ENCODE measurements around the gene MINDY4. TPM values are rescaled to one million over a fixed set of nuclear protein-coding genes. Genes with fewer than 3 reads are reported as not detected.

The MINDY4 gene
- total and polyA plus RNA-seq, 7 experiments from 2014 or later, result 0.41 to 1.5 (median 0.91) TPM

DNA sequence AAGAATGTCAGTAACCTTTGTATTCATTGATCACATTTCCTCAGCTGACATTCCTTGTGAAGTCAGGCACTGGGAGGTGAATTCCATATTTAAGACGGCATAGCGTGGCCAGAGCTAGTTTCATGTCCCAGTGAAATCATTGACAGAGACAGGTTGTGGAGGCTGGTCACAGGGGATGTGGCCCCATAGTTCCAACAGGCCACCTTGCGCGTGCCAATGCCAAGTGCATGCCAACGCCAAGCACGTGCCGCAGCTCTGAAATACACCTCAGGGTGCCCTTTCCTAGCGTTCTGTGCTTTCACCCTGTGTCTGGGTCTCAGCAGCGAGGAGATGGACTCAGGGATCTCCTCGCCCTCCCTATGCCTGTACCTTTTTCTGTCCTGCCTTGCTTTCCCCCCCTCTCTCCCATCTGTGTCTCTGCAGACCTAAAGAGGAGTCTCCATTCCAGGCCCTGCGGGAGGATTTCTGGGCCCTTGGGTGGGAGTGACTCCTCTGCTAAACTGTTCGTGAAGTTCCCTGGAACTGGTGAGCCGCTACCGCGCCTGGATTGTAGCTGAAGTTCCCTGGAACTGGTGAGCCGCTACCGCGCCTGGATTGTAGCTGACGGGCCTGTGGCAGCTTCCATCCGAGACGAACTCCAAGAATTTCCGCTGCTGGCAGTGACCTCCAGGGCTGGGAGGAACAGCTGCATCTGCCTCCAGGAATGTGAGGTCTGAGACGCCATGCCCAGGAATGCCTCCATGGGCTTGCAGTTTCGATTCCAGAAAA lies 160.1 kb downstream of the MINDY4 start:
- Histone ChIP-seq H3K4me1 (ENCODE audit: control insufficient read depth in 2 of 2, insufficient read depth in 2 of 2, low read length in 2 of 2) (no peaks in the 10 kb centered on the region), H3K4me3 (ENCODE audit: low read length) (no peak overlapping the region), H3K36me3 (ENCODE audit: control insufficient read depth in 2 of 3, insufficient read depth in 3 of 3, low read length in 3 of 3) (no peaks in the 10 kb centered on the region), H3K27me3 (ENCODE audit: control insufficient read depth in 2 of 2, insufficient read depth in 2 of 2, low read length in 2 of 2) (no peaks in the 10 kb centered on the region), H3K9me3 (ENCODE audit: control insufficient read depth in 2 of 3, low read length in 3 of 3) (no peaks in the 10 kb centered on the region), H3K27ac (ENCODE audit: low read depth, low read length) (no peak overlapping the region)
- no peak overlapping the region for H3K4me3 Mint-ChIP-seq
- H3K27me3 Mint-ChIP-seq, result peaks cover 0 to 5% (median 0%) of the 10 kb centered on the region in 5 donors
- H3K4me1 Mint-ChIP-seq, result no peaks in the 10 kb centered on the region
- ChIA-PET POLR2A (no interaction called here), CTCF (no interaction called here)
- intact Hi-C loops (cut with micrococcal nuclease), result no loop called here
- no peak overlapping the region for H3K27ac Mint-ChIP-seq
- H3K9me3 Mint-ChIP-seq, result peaks cover 0 to 8% (median 3%) of the 10 kb centered on the region in 11 donors
- ATAC-seq (no peak), DNase-seq (no peak)
- no peaks in the 10 kb centered on the region for H3K36me3 Mint-ChIP-seq

- H3K36me3 ChIP-seq (ENCODE audit: control insufficient read depth in 2 of 3, insufficient read depth in 3 of 3, low read length in 3 of 3), result no peaks in the 10 kb centered on the region
- H3K4me3 ChIP-seq (ENCODE audit: low read length), result no peak overlapping the region
- no peaks in the 10 kb centered on the region for H3K4me1 ChIP-seq (ENCODE audit: control insufficient read depth in 2 of 2, insufficient read depth in 2 of 2, low read length in 2 of 2)
- peaks cover 0 to 8% (median 3%) of the 10 kb centered on the region in 11 donors for H3K9me3 Mint-ChIP-seq
- CTCF ChIA-PET, result no interaction called here
- no peaks in the 10 kb centered on the region for H3K4me1 Mint-ChIP-seq
- no peak overlapping the region for H3K4me3 Mint-ChIP-seq
- POLR2A ChIA-PET, result no interaction called here
- H3K27me3 ChIP-seq (ENCODE audit: control insufficient read depth in 2 of 2, insufficient read depth in 2 of 2, low read length in 2 of 2), result no peaks in the 10 kb centered on the region
- ATAC-seq, result no peak
- DNase-seq, result no peak
- H3K36me3 Mint-ChIP-seq, result no peaks in the 10 kb centered on the region
- H3K27ac Mint-ChIP-seq, result no peak overlapping the region
- H3K27ac ChIP-seq (ENCODE audit: low read depth, low read length), result no peak overlapping the region
- peaks cover 0 to 5% (median 3%) of the 10 kb centered on the region in 5 donors for H3K27me3 Mint-ChIP-seq
- intact Hi-C loops (cut with micrococcal nuclease), result no loop called here
- no peaks in the 10 kb centered on the region for H3K9me3 ChIP-seq (ENCODE audit: control insufficient read depth in 2 of 3, low read length in 3 of 3)
Measured at GRCh38 chr7:30931929-30932540, 160.8 kb downstream of the MINDY4 start.

GRCh38 chr7:30932562-30932961 lies 161.3 kb downstream of the MINDY4 start:
- no peak overlapping the region for H3K4me3 Mint-ChIP-seq
- ATAC-seq (no peak), DNase-seq (no peak)
- Histone ChIP-seq H3K9me3 (ENCODE audit: control insufficient read depth in 2 of 3, low read length in 3 of 3) (no peaks in the 10 kb centered on the region), H3K4me3 (ENCODE audit: low read length) (no peak overlapping the region), H3K4me1 (ENCODE audit: control insufficient read depth in 2 of 2, insufficient read depth in 2 of 2, low read length in 2 of 2) (no peaks in the 10 kb centered on the region), H3K36me3 (ENCODE audit: control insufficient read depth in 2 of 3, insufficient read depth in 3 of 3, low read length in 3 of 3) (no peaks in the 10 kb centered on the region), H3K27ac (ENCODE audit: low read depth, low read length) (no peak overlapping the region), H3K27me3 (ENCODE audit: control insufficient read depth in 2 of 2, insufficient read depth in 2 of 2, low read length in 2 of 2) (no peaks in the 10 kb centered on the region)
- ChIA-PET POLR2A (no interaction called here), CTCF (no interaction called here)
- no peaks in the 10 kb centered on the region for H3K36me3 Mint-ChIP-seq
- no peaks in the 10 kb centered on the region for H3K4me1 Mint-ChIP-seq
- no peak overlapping the region for H3K27ac Mint-ChIP-seq
- peaks cover 0 to 5% (median 5%) of the 10 kb centered on the region in 5 donors for H3K27me3 Mint-ChIP-seq
- peaks cover 0 to 5% (median under 1%) of the 10 kb centered on the region in 11 donors for H3K9me3 Mint-ChIP-seq
- intact Hi-C loops (cut with micrococcal nuclease), result no loop called here

- no peak for ATAC-seq
- intact Hi-C loops (cut with micrococcal nuclease), result no loop called here
- Mint-ChIP-seq H3K27me3 (peaks cover 0 to 7% (median 5%) of the 10 kb centered on the region in 5 donors), H3K27ac (no peak overlapping the region), H3K4me3 (no peak overlapping the region), H3K36me3 (no peaks in the 10 kb centered on the region), H3K9me3 (peaks cover 0 to 2% (median 0%) of the 10 kb centered on the region in 11 donors), H3K4me1 (no peaks in the 10 kb centered on the region)
- CTCF ChIA-PET, result no interaction called here
- Histone ChIP-seq H3K27ac (ENCODE audit: low read depth, low read length) (no peak overlapping the region), H3K4me3 (ENCODE audit: low read length) (no peak overlapping the region), H3K9me3 (ENCODE audit: control insufficient read depth in 2 of 3, low read length in 3 of 3) (no peaks in the 10 kb centered on the region), H3K27me3 (ENCODE audit: control insufficient read depth in 2 of 2, insufficient read depth in 2 of 2, low read length in 2 of 2) (no peaks in the 10 kb centered on the region), H3K36me3 (ENCODE audit: control insufficient read depth in 2 of 3, insufficient read depth in 3 of 3, low read length in 3 of 3) (no peaks in the 10 kb centered on the region), H3K4me1 (ENCODE audit: control insufficient read depth in 2 of 2, insufficient read depth in 2 of 2, low read length in 2 of 2) (no peaks in the 10 kb centered on the region)
- POLR2A ChIA-PET, result no interaction called here
- DNase-seq, result no peak
Measured at GRCh38 chr7:30933124-30933974, 162.1 kb downstream of the MINDY4 start.

- intact Hi-C loops (cut with micrococcal nuclease), result no loop called here
- Mint-ChIP-seq H3K4me3 (no peak overlapping the region), H3K4me1 (no peaks in the 10 kb centered on the region), H3K36me3 (no peaks in the 10 kb centered on the region), H3K27ac (no peak overlapping the region), H3K9me3 (peaks cover 0 to 2% (median 0%) of the 10 kb centered on the region in 11 donors), H3K27me3 (peaks cover 1 to 8% (median 6%) of the 10 kb centered on the region in 5 donors)
- no peaks in the 10 kb centered on the region for H3K27me3 ChIP-seq (ENCODE audit: control insufficient read depth in 2 of 2, insufficient read depth in 2 of 2, low read length in 2 of 2)
- H3K27ac ChIP-seq (ENCODE audit: low read depth, low read length), result no peak overlapping the region
- no peak overlapping the region for H3K4me3 ChIP-seq (ENCODE audit: low read length)
- DNase-seq (no peak), ATAC-seq (no peak)
- ChIA-PET CTCF (interaction anchor here (0.6 to 1.6 kb wide), 2 partner anchors 9 to 291 kb away, joined by 3 to 4 read pairs; no protein-coding TSS in a partner anchor), POLR2A (no interaction called here)
- H3K4me1 ChIP-seq (ENCODE audit: control insufficient read depth in 2 of 2, insufficient read depth in 2 of 2, low read length in 2 of 2), result no peaks in the 10 kb centered on the region
- H3K36me3 ChIP-seq (ENCODE audit: control insufficient read depth in 2 of 3, insufficient read depth in 3 of 3, low read length in 3 of 3), result no peaks in the 10 kb centered on the region
- H3K9me3 ChIP-seq (ENCODE audit: control insufficient read depth in 2 of 3, low read length in 3 of 3), result no peaks in the 10 kb centered on the region
Measured at GRCh38 chr7:30934225-30934624, 163.0 kb downstream of the MINDY4 start.

GRCh38 chr7:30934732-30935568 lies 163.7 kb downstream of the MINDY4 start:
- CTCF ChIA-PET, result interaction anchor here (0.6 to 1.6 kb wide), 2 partner anchors 9 to 292 kb away, joined by 3 to 4 read pairs; no protein-coding TSS in a partner anchor
- H3K4me1 Mint-ChIP-seq, result no peaks in the 10 kb centered on the region
- no peaks in the 10 kb centered on the region for H3K4me1 ChIP-seq (ENCODE audit: control insufficient read depth in 2 of 2, insufficient read depth in 2 of 2, low read length in 2 of 2)
- H3K27me3 Mint-ChIP-seq, result peaks cover 8 to 15% (median 11%) of the 10 kb centered on the region in 5 donors
- no peak overlapping the region for H3K27ac ChIP-seq (ENCODE audit: low read depth, low read length)
- intact Hi-C loops (cut with micrococcal nuclease), result no loop called here
- no peak overlapping the region for H3K27ac Mint-ChIP-seq
- no peaks in the 10 kb centered on the region for H3K36me3 ChIP-seq (ENCODE audit: control insufficient read depth in 2 of 3, insufficient read depth in 3 of 3, low read length in 3 of 3)
- no peak overlapping the region for H3K4me3 ChIP-seq (ENCODE audit: low read length)
- POLR2A ChIA-PET, result no interaction called here
- DNase-seq (no peak), ATAC-seq (no peak)
- no peaks in the 10 kb centered on the region for H3K9me3 Mint-ChIP-seq
- no peaks in the 10 kb centered on the region for H3K36me3 Mint-ChIP-seq
- no peaks in the 10 kb centered on the region for H3K27me3 ChIP-seq (ENCODE audit: control insufficient read depth in 2 of 2, insufficient read depth in 2 of 2, low read length in 2 of 2)
- H3K4me3 Mint-ChIP-seq, result no peak overlapping the region
- H3K9me3 ChIP-seq (ENCODE audit: control insufficient read depth in 2 of 3, low read length in 3 of 3), result no peaks in the 10 kb centered on the region
